Measurements from ENCODE around the gene ARL15. TPM values are rescaled to one million over a fixed set of nuclear protein-coding genes. Genes with fewer than 3 reads are reported as not detected.

The ARL15 gene
- total RNA-seq, 4 donors from 2014 or later: 19.6 to 52.5 (median 30.6) TPM

- TF ChIP-seq CTCF (IDR thresholded peaks at IDR 0.05; ENCODE audit: low read depth): no peak
Measured at GRCh38 chr5:54332720-54333119, 22.3 kb upstream of the ARL15 start.

GRCh38 chr5:54329731-54330709, 19.6 kb upstream of the ARL15 start:
- TF ChIP-seq CTCF (IDR thresholded peaks at IDR 0.05; ENCODE audit: low read depth): no peak

- TF ChIP-seq CTCF (IDR thresholded peaks at IDR 0.05; ENCODE audit: low read depth): no peak
Measured at GRCh38 chr5:54326662-54327270, 16.4 kb upstream of the ARL15 start.

GRCh38 chr5:54325610-54326311, 15.4 kb upstream of the ARL15 start:
- no peak for TF ChIP-seq CTCF (IDR thresholded peaks at IDR 0.05; ENCODE audit: low read depth)

- TF ChIP-seq CTCF (IDR thresholded peaks at IDR 0.05; ENCODE audit: low read depth): no peak
Measured at GRCh38 chr5:54325272-54325609, 14.9 kb upstream of the ARL15 start.

GRCh38 chr5:54324651-54325271, 14.4 kb upstream of the ARL15 start:
- TF ChIP-seq CTCF (IDR thresholded peaks at IDR 0.05; ENCODE audit: low read depth): no peak
